HepG2 (cell line): ENCODE measurements around the gene CALR. TPM values are rescaled to one million over a fixed set of nuclear protein-coding genes. Genes with fewer than 3 reads are reported as not detected.
A peak's percentile ranks its signal among the peaks of the same experiment; 100 is the strongest.

Experiments
- CTCF ChIP-seq: sonication (generic); formaldehyde crosslinking; IDR thresholded peaks from 2 replicates; pipeline ENCODE4 v1.5.0; 2020; ENCODE audit warnings: mild to moderate bottlenecking, missing genetic modification reagents, moderate library complexity
- ETV6 ChIP-seq: sonication (generic); formaldehyde crosslinking; conservative IDR thresholded peaks from 2 replicates; pipeline ENCODE4 v1.4.0; 2020; ENCODE audit warnings: missing genetic modification reagents
- FOSL2 ChIP-seq: sonication (generic); formaldehyde crosslinking; IDR thresholded peaks from 2 replicates; pipeline ENCODE4 v1.4.0; 2020; ENCODE audit warnings: missing genetic modification reagents
- HMG20A ChIP-seq: IDR thresholded peaks from 2 replicates; pipeline ENCODE4 v1.6.1; 2016; ENCODE audit warnings: borderline replicate concordance
- HOXA3 ChIP-seq: sonication (generic); formaldehyde crosslinking; IDR thresholded peaks from 2 replicates; pipeline ENCODE4 v1.5.0; 2020; ENCODE audit warnings: missing genetic modification reagents
- MAX ChIP-seq: IDR thresholded peaks from 2 replicates; pipeline ENCODE4 v1.6.1; 2012; ENCODE audit warnings: inconsistent platforms
- MED1 ChIP-seq: sonication (generic); formaldehyde crosslinking; IDR thresholded peaks from 2 replicates; pipeline ENCODE4 v1.4.0; 2020; ENCODE audit warnings: missing genetic modification reagents
- RFXAP ChIP-seq: sonication (generic); formaldehyde crosslinking; IDR thresholded peaks from 2 replicates; pipeline ENCODE4 v1.4.0; 2020; ENCODE audit warnings: missing genetic modification reagents, borderline replicate concordance
- SALL1 ChIP-seq: sonication (generic); formaldehyde crosslinking; IDR thresholded peaks from 2 replicates; pipeline ENCODE4 v1.8.0; 2022; ENCODE audit warnings: mild to moderate bottlenecking, missing genetic modification reagents
- ZBTB38 ChIP-seq: sonication (generic); formaldehyde crosslinking; IDR thresholded peaks from 2 replicates; pipeline ENCODE4 v1.5.1; 2020; ENCODE audit warnings: mild to moderate bottlenecking, missing genetic modification reagents
- ZBTB7A ChIP-seq: sonication (generic); formaldehyde crosslinking; IDR thresholded peaks from 2 replicates; pipeline ENCODE4 v1.8.0; 2022; ENCODE audit warnings: mild to moderate bottlenecking, missing genetic modification reagents
- ZFP36 ChIP-seq: fragments of 150-350 bp; IDR thresholded peaks from 2 replicates; pipeline ENCODE4 v1.6.1; 2018; ENCODE audit warnings: borderline replicate concordance, low read length, low read depth; ENCODE audit not compliant: partially characterized antibody
- ZMYM2 ChIP-seq: sonication (generic); formaldehyde crosslinking; IDR thresholded peaks from 2 replicates; pipeline ENCODE4 v1.8.0; 2022; ENCODE audit warnings: mild to moderate bottlenecking, missing genetic modification reagents
- ZNF180 ChIP-seq: sonication (generic); formaldehyde crosslinking; IDR thresholded peaks from 2 replicates; pipeline ENCODE4 v1.4.0; 2020; ENCODE audit warnings: low read depth, missing genetic modification reagents, borderline replicate concordance
- ZNF274 ChIP-seq: sonication (generic); formaldehyde crosslinking; IDR thresholded peaks from 2 replicates; pipeline ENCODE4 v1.5.1; 2020; ENCODE audit warnings: mild to moderate bottlenecking, missing genetic modification reagents
- ZNF280D ChIP-seq: sonication (generic); formaldehyde crosslinking; IDR thresholded peaks from 2 replicates; pipeline ENCODE4 v1.5.1; 2020; ENCODE audit warnings: mild to moderate bottlenecking, missing genetic modification reagents
- ZNF331 ChIP-seq: sonication (generic); formaldehyde crosslinking; IDR thresholded peaks from 2 replicates; pipeline ENCODE4 v1.4.0; 2020; ENCODE audit warnings: missing genetic modification reagents
- ZNF574 ChIP-seq: sonication (generic); formaldehyde crosslinking; IDR thresholded peaks from 2 replicates; pipeline ENCODE4 v1.4.0; 2020; ENCODE audit warnings: missing genetic modification reagents
- ZNF589 ChIP-seq: sonication (generic); formaldehyde crosslinking; conservative IDR thresholded peaks from 2 replicates; pipeline ENCODE4 v1.8.0; 2022; ENCODE audit warnings: mild to moderate bottlenecking, moderate library complexity, missing genetic modification reagents
- ZNF614 ChIP-seq: IDR thresholded peaks from 2 replicates; pipeline ENCODE4 v1.6.1; 2018; ENCODE audit warnings: missing biosample characterization, missing genetic modification reagents, inconsistent platforms, borderline replicate concordance
- ZNF660 ChIP-seq: sonication (generic); formaldehyde crosslinking; IDR thresholded peaks from 2 replicates; pipeline ENCODE4 v1.5.1; 2020; ENCODE audit warnings: mild to moderate bottlenecking, low read depth, missing genetic modification reagents, borderline replicate concordance
- polyA plus RNA-seq, 8 experiments: library from polyadenylated mRNA; depleted of rRNA in 3 of 8; stranded (reverse) in 7 of 8; unstranded in 1 of 8; fragments of >200 nt; fragmentation: Illumina TruSeq in 4 of 8; extraction: Trizol in 4 of 8; gene quantifications; 2 replicates each; pipeline versions ENCODE4 v1.2.1 to v1.2.3, GENCODE V29; 2011 to 2016; ENCODE audit warnings: low read depth in 4 of 8, missing spikeins in 1 of 8, mixed read lengths in 1 of 8; ENCODE audit not compliant: insufficient read depth in 1 of 8
- total RNA-seq, 5 experiments: library from RNA; depleted of rRNA; stranded (reverse); fragments of >200 nt; fragmentation: Illumina TruSeq; extraction: Trizol; gene quantifications; 2 replicates each; pipeline ENCODE4 v1.2.3, GENCODE V29; 2016; ENCODE audit warnings: low read depth in 1 of 5

The CALR gene
- total and polyA plus RNA-seq, 2 of the 13 experiments (the other 11 are each of a cell fraction or from before 2014, with no cell fraction given): 898 to 934 TPM

GRCh38 chr19:12965017-12965811 lies 26.8 kb downstream of the CALR start (continued):
- TF ChIP-seq ZNF574 (CRISPR knock-in tag) (peak; percentile 58; the same call in 1 of the 2 replicates), ZNF614 (CRISPR knock-in tag) (peak; percentile 52; the same call in 1 of the 2 replicates), CTCF (CRISPR knock-in tag) (peak; percentile 85), ZBTB38 (CRISPR knock-in tag) (peak; percentile 37; the same call in 1 of the 2 replicates), HMG20A (CRISPR knock-in tag) (0 out of 2 replicates have a peak, but pooled peaks have one; percentile 10), ZBTB7A (0 out of 2 replicates have a peak, but pooled peaks have one; percentile 29), ZMYM2 (peak; percentile 82; the same call in 1 of the 2 replicates), RFXAP (CRISPR knock-in tag) (0 out of 2 replicates have a peak, but pooled peaks have one; percentile 35), ZFP36 (peak; percentile 79), MED1 (CRISPR knock-in tag) (peak; percentile 22; the same call in 1 of the 2 replicates), ZNF280D (CRISPR knock-in tag) (peak; percentile 70; the same call in 1 of the 2 replicates), ZNF660 (CRISPR knock-in tag) (no peak), ZNF274 (CRISPR knock-in tag) (0 out of 2 replicates have a peak, but pooled peaks have one; percentile 33), ZNF589 (no peak), HOXA3 (CRISPR knock-in tag) (peak; percentile 67; the same call in 1 of the 2 replicates), SALL1 (CRISPR knock-in tag) (peak; percentile 67; the same call in 1 of the 2 replicates), MAX (peak; percentile 54; the same call in 1 of the 2 replicates), ZNF331 (peak; percentile 35; the same call in 1 of the 2 replicates), ZNF180 (no peak), ETV6 (CRISPR knock-in tag) (no peak), FOSL2 (0 out of 2 replicates have a peak, but pooled peaks have one; percentile 31)
